ENCODE measurements around the gene MAP3K20.

DNA sequence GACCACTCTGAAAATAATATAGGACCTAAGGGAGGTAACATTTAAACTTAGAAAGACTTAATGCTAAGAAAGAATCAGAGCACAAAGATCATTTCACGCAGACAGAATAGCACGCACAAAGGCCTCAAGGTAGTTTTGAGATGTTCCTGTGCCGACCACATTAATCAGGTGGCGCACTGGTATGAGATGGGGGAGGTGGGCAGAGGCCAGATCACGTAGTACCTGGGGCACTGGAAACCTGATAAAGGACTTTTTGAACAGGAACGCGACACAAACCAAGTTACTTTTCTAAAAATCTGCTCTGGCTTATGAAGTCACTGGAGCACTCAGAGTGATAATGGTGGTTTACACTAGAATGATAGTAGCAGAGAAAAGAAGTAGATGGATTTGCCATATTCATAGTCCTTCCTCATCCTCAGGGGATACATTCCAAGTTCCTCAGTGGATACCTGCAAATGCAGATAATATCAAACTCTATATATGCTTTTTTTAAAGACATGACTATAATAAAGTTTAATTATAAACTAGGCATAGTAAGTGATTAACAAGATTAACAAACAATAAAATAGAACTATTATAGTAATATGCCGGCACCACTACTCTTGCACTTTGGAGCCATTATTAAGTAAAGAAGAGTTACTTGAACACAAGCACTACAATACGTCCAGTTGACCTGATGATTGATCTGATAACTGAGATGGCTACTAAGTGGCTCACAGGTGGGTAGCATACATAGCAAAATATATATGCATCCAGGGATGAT is 236.4 kb downstream of the MAP3K20 start:
- TF ChIP-seq, protein P1, sequence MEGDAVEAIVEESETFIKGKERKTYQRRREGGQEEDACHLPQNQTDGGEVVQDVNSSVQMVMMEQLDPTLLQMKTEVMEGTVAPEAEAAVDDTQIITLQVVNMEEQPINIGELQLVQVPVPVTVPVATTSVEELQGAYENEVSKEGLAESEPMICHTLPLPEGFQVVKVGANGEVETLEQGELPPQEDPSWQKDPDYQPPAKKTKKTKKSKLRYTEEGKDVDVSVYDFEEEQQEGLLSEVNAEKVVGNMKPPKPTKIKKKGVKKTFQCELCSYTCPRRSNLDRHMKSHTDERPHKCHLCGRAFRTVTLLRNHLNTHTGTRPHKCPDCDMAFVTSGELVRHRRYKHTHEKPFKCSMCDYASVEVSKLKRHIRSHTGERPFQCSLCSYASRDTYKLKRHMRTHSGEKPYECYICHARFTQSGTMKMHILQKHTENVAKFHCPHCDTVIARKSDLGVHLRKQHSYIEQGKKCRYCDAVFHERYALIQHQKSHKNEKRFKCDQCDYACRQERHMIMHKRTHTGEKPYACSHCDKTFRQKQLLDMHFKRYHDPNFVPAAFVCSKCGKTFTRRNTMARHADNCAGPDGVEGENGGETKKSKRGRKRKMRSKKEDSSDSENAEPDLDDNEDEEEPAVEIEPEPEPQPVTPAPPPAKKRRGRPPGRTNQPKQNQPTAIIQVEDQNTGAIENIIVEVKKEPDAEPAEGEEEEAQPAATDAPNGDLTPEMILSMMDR (IDR thresholded peaks at IDR 0.05 in 8 of 11, conservative IDR thresholded peaks at IDR 0.05 in 3 of 11) = no peak
- TF ChIP-seq POLR2A (IDR thresholded peaks at IDR 0.05) (no peak), POLR2AphosphoS5 (IDR thresholded peaks at IDR 0.05) (no peak)
